Endothelial cell (in vitro differentiated cells): Measurements from ENCODE around the gene MMP24. TPM values are rescaled to one million over a fixed set of nuclear protein-coding genes. Genes with fewer than 3 reads are reported as not detected.
"Not testable (repeated sequence)": the region's sequence is repeated elsewhere in the genome, so short reads cannot be mapped to it uniquely, and the experiment has no call there.

Experiments
- DNase-seq: peaks from one replicate; pipeline ENCODE4 v3.0.0; 2021; ENCODE audit warnings: low spot score
- H3K27ac Mint-ChIP-seq: one replicate; pipeline ENCODE4 v1.8.0; 2021; ENCODE audit warnings: mixed read lengths, inconsistent platforms; ENCODE audit not compliant: unreplicated experiment
- H3K27me3 Mint-ChIP-seq: one replicate; pipeline ENCODE4 v1.8.0; 2021; ENCODE audit warnings: mild to moderate bottlenecking, moderate library complexity, mixed read lengths, inconsistent platforms; ENCODE audit not compliant: unreplicated experiment
- H3K36me3 Mint-ChIP-seq: one replicate; pipeline ENCODE4 v1.8.0; 2021; ENCODE audit warnings: mild to moderate bottlenecking, low read depth, mixed read lengths, inconsistent platforms; ENCODE audit not compliant: unreplicated experiment
- H3K4me1 Mint-ChIP-seq: one replicate; pipeline ENCODE4 v1.8.0; 2021; ENCODE audit warnings: mild to moderate bottlenecking, mixed read lengths, inconsistent platforms; ENCODE audit not compliant: unreplicated experiment
- H3K4me3 Mint-ChIP-seq: one replicate; pipeline ENCODE4 v1.8.0; 2021; ENCODE audit warnings: mild to moderate bottlenecking, mixed read lengths, inconsistent platforms; ENCODE audit not compliant: unreplicated experiment
- H3K9me3 Mint-ChIP-seq: one replicate; pipeline ENCODE4 v1.8.0; 2021; ENCODE audit warnings: mixed read lengths, inconsistent platforms; ENCODE audit not compliant: unreplicated experiment
- CTCF ChIP-seq: fragments of 200-600 bp; sonication (generic); IDR thresholded peaks from one replicate; pipeline ENCODE4 v1.5.0; 2021; ENCODE audit warnings: antibody characterized with exemption; ENCODE audit not compliant: unreplicated experiment
- total RNA-seq: library from RNA; stranded (reverse); fragmentation: NEBNext Ultra II Directional; extraction: Animal tissue kit (Norgen Biotek cat#: 25700); gene quantifications from one replicate; pipeline ENCODE4 v1.2.1, GENCODE V29; 2021; ENCODE audit not compliant: unreplicated experiment

The MMP24 gene
- total RNA-seq, 1 donor from 2014 or later = 9.1 TPM

- no peak for DNase-seq
- Mint-ChIP-seq H3K36me3 (peaks cover 30% of the 10 kb centered on the region), H3K27me3 (peaks cover 2% of the 10 kb centered on the region), H3K27ac (no peak overlapping the region), H3K9me3 (peaks cover 25% of the 10 kb centered on the region), H3K4me1 (peaks cover 16% of the 10 kb centered on the region), H3K4me3 (no peak overlapping the region)
- TF ChIP-seq CTCF = no peak
Observed at GRCh38 chr20:35196313-35196712, 30.2 kb upstream of the MMP24 start.

- DNase-seq = no peak
- peaks cover 25% of the 10 kb centered on the region for H3K9me3 Mint-ChIP-seq
- TF ChIP-seq CTCF = no peak
- H3K4me3 Mint-ChIP-seq = no peak overlapping the region
- no peaks in the 10 kb centered on the region for H3K4me1 Mint-ChIP-seq
- H3K36me3 Mint-ChIP-seq = peaks cover 30% of the 10 kb centered on the region
- no peak overlapping the region for H3K27ac Mint-ChIP-seq
- H3K27me3 Mint-ChIP-seq = no peaks in the 10 kb centered on the region
Observed at GRCh38 chr20:35199740-35200139, 26.8 kb upstream of the MMP24 start.

- H3K9me3 Mint-ChIP-seq = peaks cover 20% of the 10 kb centered on the region
- peak overlapping the region; percentile 25 for H3K4me3 Mint-ChIP-seq
- no peak for DNase-seq
- H3K27ac Mint-ChIP-seq = no peak overlapping the region
- H3K4me1 Mint-ChIP-seq = no peaks in the 10 kb centered on the region
- TF ChIP-seq CTCF = no peak
- H3K27me3 Mint-ChIP-seq = no peaks in the 10 kb centered on the region
- peaks cover 26% of the 10 kb centered on the region for H3K36me3 Mint-ChIP-seq
Observed at GRCh38 chr20:35200267-35200666, 26.2 kb upstream of the MMP24 start.

- H3K27ac Mint-ChIP-seq, H3K4me3 Mint-ChIP-seq, H3K4me1 Mint-ChIP-seq, DNase-seq, H3K27me3 Mint-ChIP-seq: not testable (repeated sequence)
- H3K36me3 Mint-ChIP-seq = peaks cover 23% of the 10 kb centered on the region
- H3K9me3 Mint-ChIP-seq = peaks cover 16% of the 10 kb centered on the region
Observed at GRCh38 chr20:35201467-35201866, 25.0 kb upstream of the MMP24 start.

- Mint-ChIP-seq H3K9me3 (no peaks in the 10 kb centered on the region), H3K27ac (no peak overlapping the region), H3K27me3 (no peaks in the 10 kb centered on the region), H3K4me3 (no peak overlapping the region), H3K4me1 (no peaks in the 10 kb centered on the region), H3K36me3 (no peaks in the 10 kb centered on the region)
- no peak for DNase-seq
- no peak for TF ChIP-seq CTCF
Observed at GRCh38 chr20:35206802-35207201, 19.7 kb upstream of the MMP24 start.
